Upper lobe of left lung (tissue), 6 donors: Measurements from ENCODE around the gene MXI1. TPM values are rescaled to one million over a fixed set of nuclear protein-coding genes. Genes with fewer than 3 reads are reported as not detected.

ENCODE experiments used
- ATAC-seq, 2 donors: fragments of 200-7000 bp; cut with Tn5 transposase; one replicate each; pipeline ENCODE4 v1.9.1; 2022; ENCODE audit warnings: mild to moderate bottlenecking in 2 of 2, moderate library complexity in 2 of 2; ENCODE audit not compliant: low FRiP score in 2 of 2
- DNase-seq, 2 donors: peaks; one replicate each; pipeline ENCODE4 v3.0.0-alpha.2; 2019 to 2020
- H3K27ac ChIP-seq, 4 donors: fragments of 200-600 bp; sonication (generic); one replicate each; pipeline ENCODE4 v1.5.1; 2016 to 2019
- H3K27me3 ChIP-seq, 4 donors: fragments of 200-600 bp; sonication (generic); one replicate each; pipeline ENCODE4 v1.5.1; 2017 to 2019
- H3K36me3 ChIP-seq, 4 donors: fragments of 200-600 bp; sonication (generic); one replicate each; pipeline ENCODE4 v1.5.1; 2016 to 2019
- H3K4me1 ChIP-seq, 4 donors: fragments of 200-600 bp; sonication (generic); one replicate each; pipeline ENCODE4 v1.5.1; 2018 to 2019
- H3K4me3 ChIP-seq, 4 donors: fragments of 200-600 bp; sonication (generic); one replicate each; pipeline ENCODE4 v1.5.1; 2017 to 2019; ENCODE audit warnings: mild to moderate bottlenecking in 2 of 4, moderate library complexity in 1 of 4
- H3K9me3 ChIP-seq, 4 donors: fragments of 200-600 bp; sonication (generic); one replicate each; pipeline ENCODE4 v1.5.1; 2018 to 2019
- EP300 ChIP-seq, 4 donors: sonication (generic); formaldehyde crosslinking; IDR thresholded peaks; one replicate each; pipeline ENCODE4 v1.5.1; 2017; ENCODE audit warnings: antibody characterized with exemption in 4 of 4, control low read depth in 2 of 4
- POLR2A ChIP-seq, 4 donors: fragments of 450-650 bp; IDR thresholded peaks; one replicate each; pipeline ENCODE4 v1.5.1; 2016 to 2017; ENCODE audit warnings: antibody characterized with exemption in 4 of 4, mild to moderate bottlenecking in 2 of 4
- POLR2AphosphoS5 ChIP-seq, 2 donors: sonication (generic); formaldehyde crosslinking; IDR thresholded peaks; one replicate each; pipeline ENCODE4 v1.5.1; 2017; ENCODE audit warnings: antibody characterized with exemption in 2 of 2
- WGBS, 2 donors: methylation state at CpG; one replicate each; pipeline ENCODE4 v1.1.5; 2017 to 2018; 5-methylcytosine and 5-hydroxymethylcytosine counted together
- total RNA-seq, 6 donors: library from RNA; depleted of rRNA in 4 of 6; stranded (reverse); fragments of >200 nt in 4 of 6; gene quantifications; one replicate each; pipeline versions ENCODE4 v1.1.0 to v1.2.1, GENCODE V29; 2016 to 2021
- TF ChIP-seq, protein P1 (sequence below), 6 experiments: fragments of 450-650 bp in 4 of 6; fragments of 200-600 bp in 2 of 6; sonication (generic) in 2 of 6; IDR thresholded peaks; one replicate each; pipeline ENCODE4 v1.5.1; 2016 to 2019; ENCODE audit warnings: antibody characterized with exemption in 6 of 6
- donor health status: DM: no; HTN: no; CAD: no; lungs with moderate emphysema.
- donor health status: DM: no; HTN: yes; CAD: no; lungs with severe emphysema.

MXI1 gene
- total RNA-seq, 6 donors from 2014 or later = 27.7 to 90.1 (median 45.2) TPM

- Histone ChIP-seq H3K4me3 (no peak overlapping the region), H3K9me3 (no peaks in the 10 kb centered on the region), H3K4me1 (peaks cover 28 to 44% (median 34%) of the 10 kb centered on the region in 4 donors), H3K27ac (no peak overlapping the region), H3K36me3 (peaks cover 12 to 73% (median 43%) of the 10 kb centered on the region in 4 donors), H3K27me3 (no peaks in the 10 kb centered on the region)
- TF ChIP-seq POLR2A (IDR thresholded peaks at IDR 0.05) = no peak
- TF ChIP-seq, protein P1, sequence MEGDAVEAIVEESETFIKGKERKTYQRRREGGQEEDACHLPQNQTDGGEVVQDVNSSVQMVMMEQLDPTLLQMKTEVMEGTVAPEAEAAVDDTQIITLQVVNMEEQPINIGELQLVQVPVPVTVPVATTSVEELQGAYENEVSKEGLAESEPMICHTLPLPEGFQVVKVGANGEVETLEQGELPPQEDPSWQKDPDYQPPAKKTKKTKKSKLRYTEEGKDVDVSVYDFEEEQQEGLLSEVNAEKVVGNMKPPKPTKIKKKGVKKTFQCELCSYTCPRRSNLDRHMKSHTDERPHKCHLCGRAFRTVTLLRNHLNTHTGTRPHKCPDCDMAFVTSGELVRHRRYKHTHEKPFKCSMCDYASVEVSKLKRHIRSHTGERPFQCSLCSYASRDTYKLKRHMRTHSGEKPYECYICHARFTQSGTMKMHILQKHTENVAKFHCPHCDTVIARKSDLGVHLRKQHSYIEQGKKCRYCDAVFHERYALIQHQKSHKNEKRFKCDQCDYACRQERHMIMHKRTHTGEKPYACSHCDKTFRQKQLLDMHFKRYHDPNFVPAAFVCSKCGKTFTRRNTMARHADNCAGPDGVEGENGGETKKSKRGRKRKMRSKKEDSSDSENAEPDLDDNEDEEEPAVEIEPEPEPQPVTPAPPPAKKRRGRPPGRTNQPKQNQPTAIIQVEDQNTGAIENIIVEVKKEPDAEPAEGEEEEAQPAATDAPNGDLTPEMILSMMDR (IDR thresholded peaks at IDR 0.05) = no peak
- TF ChIP-seq EP300 (IDR thresholded peaks at IDR 0.05) = no peak
- no peak for TF ChIP-seq POLR2AphosphoS5 (IDR thresholded peaks at IDR 0.05)
- ATAC-seq = no peak
- WGBS, 2 donors = 79 to 83% methylated on average over 5 of the region's 5 CpGs
- no peak for DNase-seq
Measured at GRCh38 chr10:110300486-110300986, 93.1 kb downstream of the MXI1 start.

GRCh38 chr10:110303681-110304080 is 96.3 kb downstream of the MXI1 start:
- ATAC-seq (no peak), DNase-seq (no peak)
- Histone ChIP-seq H3K27ac (peak overlapping the region in 2 of 4 donors; percentile 95 to 96), H3K9me3 (no peaks in the 10 kb centered on the region), H3K36me3 (peaks cover 0 to 42% (median 20%) of the 10 kb centered on the region in 4 donors), H3K27me3 (no peaks in the 10 kb centered on the region), H3K4me3 (peak overlapping the region; percentile 21 to 88 (median 76)), H3K4me1 (peaks cover 33 to 48% (median 38%) of the 10 kb centered on the region in 4 donors)
- no peak for TF ChIP-seq EP300 (IDR thresholded peaks at IDR 0.05)
- TF ChIP-seq POLR2AphosphoS5 (IDR thresholded peaks at IDR 0.05) = no peak
- no peak for TF ChIP-seq POLR2A (IDR thresholded peaks at IDR 0.05)
- 11 to 13% methylated on average over 4 of the region's 4 CpGs for WGBS, 2 donors

DNA sequence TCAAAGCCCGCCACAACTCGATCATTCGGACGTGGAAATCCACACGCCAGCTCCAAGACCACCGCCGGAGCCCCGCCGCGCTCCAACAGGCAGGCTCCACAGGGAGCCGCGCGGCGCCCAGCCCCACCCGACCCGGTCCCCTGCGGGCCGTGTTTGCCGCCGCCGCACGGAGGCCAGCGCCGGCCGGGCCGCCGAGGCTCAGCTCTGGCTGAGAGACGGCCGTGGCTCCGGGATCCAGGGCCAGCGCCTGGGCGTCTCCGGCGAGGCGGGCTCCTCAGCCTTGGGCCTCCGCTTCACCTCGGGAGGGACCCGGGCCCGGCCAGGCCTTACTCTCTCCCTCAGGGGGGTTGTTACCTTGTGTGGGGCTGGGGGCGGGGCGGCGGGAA is 97.0 kb downstream of the MXI1 start:
- ATAC-seq (peak; percentile 80 to 82), DNase-seq (peak; percentile 31 to 93)
- WGBS, 2 donors = 0% methylated on average over 14 of the region's 42 CpGs; no CpG with 5 or more reads in 1 of the 2 donors
- TF ChIP-seq POLR2AphosphoS5 (IDR thresholded peaks at IDR 0.05) = no peak
- TF ChIP-seq, protein P1 (IDR thresholded peaks at IDR 0.05) = peak in 2 of 6 experiments; percentile 4 to 39
- no peaks in the 10 kb centered on the region for H3K27me3 ChIP-seq
- peak overlapping the region; percentile 21 to 88 (median 76) for H3K4me3 ChIP-seq
- H3K27ac ChIP-seq = peak overlapping the region; percentile 95 to 97 (median 96)
- H3K36me3 ChIP-seq = peaks cover 0 to 35% (median 19%) of the 10 kb centered on the region in 4 donors
- H3K9me3 ChIP-seq = no peaks in the 10 kb centered on the region
- H3K4me1 ChIP-seq = peaks cover 33 to 48% (median 38%) of the 10 kb centered on the region in 4 donors

GRCh38 chr10:110304780-110305421 is 97.5 kb downstream of the MXI1 start, which contains the start of gene SMNDC1:
Gene SMNDC1, minus strand, starts transcription at chr10:110304920. Its CDS starts 1,333 bp downstream, at chr10:110303587.
- no peaks in the 10 kb centered on the region for H3K9me3 ChIP-seq
- H3K27me3 ChIP-seq = no peaks in the 10 kb centered on the region
- ATAC-seq (peak; percentile 98 to 99), DNase-seq (peak; percentile 95 to 97)
- WGBS, 2 donors = 0 to 1% methylated on average over 38 to 42 of the region's 42 CpGs
- H3K36me3 ChIP-seq = peaks cover 0 to 31% (median 18%) of the 10 kb centered on the region in 4 donors
- H3K4me1 ChIP-seq = peaks cover 33 to 48% (median 38%) of the 10 kb centered on the region in 4 donors
- peak within 1 kb of the TSS; percentile 32 to 88 (median 76) for H3K4me3 ChIP-seq
- H3K27ac ChIP-seq = peak within 1 kb of the TSS; percentile 95 to 97 (median 96)
- TF ChIP-seq POLR2AphosphoS5 (IDR thresholded peaks at IDR 0.05) (peak; percentile 91 to 93), EP300 (IDR thresholded peaks at IDR 0.05) (peak in 1 of 4 donors; percentile 62), POLR2A (IDR thresholded peaks at IDR 0.05) (peak in 3 of 4 donors; percentile 39 to 87 (median 78))
- TF ChIP-seq, protein P1 (IDR thresholded peaks at IDR 0.05) = peak in 1 of 6 experiments; percentile 8

- Histone ChIP-seq H3K4me3 (peak overlapping the region in 2 of 4 donors; percentile 86 to 88), H3K4me1 (peaks cover 28 to 41% (median 34%) of the 10 kb centered on the region in 4 donors), H3K27me3 (no peaks in the 10 kb centered on the region), H3K36me3 (peaks cover 0 to 21% (median 11%) of the 10 kb centered on the region in 4 donors), H3K9me3 (no peaks in the 10 kb centered on the region), H3K27ac (peak overlapping the region in 3 of 4 donors; percentile 95 to 97 (median 96))
- TF ChIP-seq, protein P1 (IDR thresholded peaks at IDR 0.05) = peak; percentile 29 to 79 (median 62)
- no peak for TF ChIP-seq POLR2A (IDR thresholded peaks at IDR 0.05)
- ATAC-seq (peak; percentile 71 to 88), DNase-seq (peak; percentile 49 to 52)
- 62 to 70% methylated on average over 17 of the region's 17 CpGs for WGBS, 2 donors
Measured at GRCh38 chr10:110305767-110306451, 98.5 kb downstream of the MXI1 start.
